ENCODE measurements around the gene CDC42SE2.
A peak's percentile ranks its signal among the peaks of the same experiment; 100 is the strongest.
"Not testable (repeated sequence)": the region's sequence is repeated elsewhere in the genome, so short reads cannot be mapped to it uniquely, and the experiment has no call there.

The CDC42SE2 gene

DNA sequence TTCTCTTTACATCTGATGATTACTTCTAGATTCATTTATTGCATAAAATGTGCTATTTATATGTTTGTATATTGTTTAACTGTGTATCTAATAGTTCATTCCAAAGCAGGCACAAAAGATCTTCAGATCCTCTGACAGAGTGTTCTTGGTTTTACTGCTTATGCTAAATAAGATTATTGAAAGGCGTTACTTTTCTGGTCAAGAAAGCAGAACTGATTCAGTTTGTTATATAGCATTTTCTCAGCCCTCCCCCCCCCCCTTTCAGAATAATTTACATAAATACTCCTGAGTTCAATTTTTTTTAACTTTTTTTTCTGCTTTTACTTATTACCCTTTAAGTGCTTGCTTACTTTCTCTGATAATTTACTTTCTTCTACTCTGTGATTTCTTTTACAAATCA lies 15.4 kb downstream of the CDC42SE2 start:
- DNase-seq: no peak

DNA sequence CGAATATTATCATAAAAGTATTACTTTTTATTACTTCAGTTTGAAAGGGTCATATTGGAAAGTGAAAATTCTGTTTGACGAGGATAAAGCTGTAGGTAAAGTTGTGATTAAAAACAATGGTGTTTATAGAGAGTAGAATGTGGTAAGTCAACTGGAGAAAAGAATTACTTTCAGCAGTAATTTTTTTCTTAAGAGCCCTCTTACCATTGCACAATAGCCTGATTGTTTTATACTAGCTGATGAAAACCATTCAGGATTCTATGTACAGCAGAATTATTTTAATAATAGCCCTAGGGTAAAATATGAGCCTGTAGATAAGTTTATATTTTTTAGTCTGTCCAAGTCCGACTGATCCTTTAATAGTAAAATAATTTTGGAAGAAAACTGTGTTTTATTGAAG lies 16.6 kb downstream of the CDC42SE2 start:
- no peak for DNase-seq

DNA sequence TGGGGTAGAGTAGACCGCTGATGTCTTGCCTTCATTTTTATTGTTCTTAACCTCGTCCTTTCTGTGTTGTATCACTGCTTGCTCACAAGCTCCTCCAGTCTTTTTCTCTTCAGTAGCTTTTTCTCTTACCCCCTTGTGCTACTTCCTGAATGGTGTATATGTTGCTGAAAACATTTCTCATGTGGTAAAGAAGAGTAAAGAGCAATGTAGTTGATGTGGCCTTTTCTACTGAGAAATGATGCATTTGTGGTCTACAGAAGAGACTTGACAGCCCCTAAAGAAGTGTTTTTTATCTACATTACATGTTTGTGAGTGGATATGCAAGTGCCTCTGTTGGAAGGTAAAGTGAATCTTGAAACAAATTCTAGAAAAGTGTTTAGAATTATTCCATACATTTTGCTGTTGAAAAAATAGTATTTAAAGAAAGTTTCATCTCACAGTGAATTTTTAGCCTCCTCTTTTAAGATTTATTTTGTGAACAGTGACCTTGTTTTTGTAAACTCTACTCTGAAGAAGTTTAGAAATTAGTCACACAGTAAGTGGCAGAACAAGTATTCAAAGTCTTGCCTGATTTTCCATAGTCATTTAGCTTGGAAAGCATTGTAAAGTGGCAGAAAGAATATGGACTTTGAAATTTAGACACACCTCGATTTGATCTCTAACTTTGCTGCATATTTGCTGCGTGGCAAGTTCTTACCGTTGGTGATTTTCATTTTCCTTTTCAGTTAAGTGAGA lies 17.4 kb downstream of the CDC42SE2 start:
- no peak for DNase-seq

DNA sequence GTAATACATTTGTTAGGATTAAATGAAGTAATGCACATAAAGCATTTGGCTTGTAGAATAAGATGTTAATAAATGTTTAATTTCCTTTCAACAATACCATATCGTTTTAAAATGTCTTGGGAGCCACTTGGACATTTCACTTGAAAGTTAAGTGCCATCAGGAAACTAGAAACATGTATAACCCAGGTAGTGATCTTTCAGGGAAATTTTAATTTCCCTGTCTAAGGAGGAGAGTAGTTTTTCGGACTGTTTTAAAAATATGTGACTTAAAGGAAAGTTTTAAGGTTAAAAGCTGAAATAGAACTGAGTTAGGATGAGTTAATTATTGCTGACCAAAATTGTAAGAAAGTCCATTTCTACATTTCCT lies 18.0 kb downstream of the CDC42SE2 start:
- no peak for DNase-seq

DNA sequence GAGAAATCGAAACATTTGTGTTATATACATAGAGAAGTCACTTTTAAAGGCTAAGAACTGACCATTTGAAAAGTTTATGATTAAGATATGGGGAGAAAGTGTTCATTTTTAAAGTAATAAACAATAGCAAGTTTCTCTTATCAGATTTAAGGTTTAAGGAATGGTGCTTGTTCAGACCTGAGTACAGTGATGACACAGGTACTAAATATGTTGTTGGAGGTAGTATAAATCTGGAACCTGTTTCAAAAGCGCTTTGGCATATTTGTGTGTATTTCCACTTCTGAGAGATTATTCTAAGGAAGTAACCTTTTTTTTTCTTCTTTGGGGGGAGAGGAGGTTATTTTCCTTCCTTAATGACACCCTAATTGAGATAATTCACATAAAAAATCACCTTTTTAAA lies 18.4 kb downstream of the CDC42SE2 start:
- no peak for DNase-seq

DNA sequence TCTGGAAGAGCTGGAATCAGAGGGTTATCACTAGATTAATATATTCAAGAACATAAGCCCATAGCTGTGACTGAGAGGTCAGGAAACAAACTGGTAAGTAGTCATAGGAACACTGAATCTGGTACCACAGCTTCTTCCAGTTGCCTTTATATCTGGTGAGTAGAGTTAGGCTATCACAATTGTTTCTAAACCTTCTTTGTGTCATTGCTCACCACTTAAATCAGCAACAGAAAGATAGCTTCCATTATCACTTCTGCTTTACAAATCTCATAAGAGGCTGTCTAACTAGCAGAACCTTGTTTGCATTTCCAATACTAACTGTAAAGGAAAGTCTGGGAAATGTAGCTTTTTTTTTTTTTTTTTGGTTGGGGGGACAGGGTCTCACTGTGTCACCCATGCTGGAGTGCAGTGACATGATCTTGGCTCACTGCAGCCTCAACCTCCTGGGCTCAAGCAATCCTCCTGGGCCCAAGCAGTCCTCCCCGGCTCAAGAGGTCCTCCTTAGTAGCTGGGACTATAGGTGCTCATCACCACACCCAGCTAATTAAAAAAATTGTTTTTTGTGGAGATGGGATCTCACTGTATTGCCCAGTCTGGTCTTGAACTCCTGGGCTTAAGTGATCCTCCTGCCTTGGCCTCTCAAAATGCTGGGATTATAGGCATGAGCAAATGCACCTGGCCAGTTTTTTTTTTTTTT lies 22.0 kb downstream of the CDC42SE2 start:
- no peak for DNase-seq

DNA sequence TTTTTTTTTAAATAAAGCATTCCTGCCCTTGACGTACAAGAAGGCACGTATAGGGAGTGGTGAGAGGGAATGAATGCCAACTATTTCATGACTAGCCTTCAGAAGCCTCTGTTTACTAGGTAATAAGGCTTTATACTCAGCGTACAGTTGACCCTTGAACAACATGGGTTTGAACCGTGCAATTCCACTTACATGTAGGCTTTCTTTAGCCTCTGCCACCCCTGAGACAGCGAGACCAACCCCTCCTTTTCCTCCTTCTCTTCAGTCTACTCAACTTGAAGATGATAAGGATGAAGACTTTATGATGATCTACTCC lies 22.5 kb downstream of the CDC42SE2 start:
- DNase-seq: no peak

DNA sequence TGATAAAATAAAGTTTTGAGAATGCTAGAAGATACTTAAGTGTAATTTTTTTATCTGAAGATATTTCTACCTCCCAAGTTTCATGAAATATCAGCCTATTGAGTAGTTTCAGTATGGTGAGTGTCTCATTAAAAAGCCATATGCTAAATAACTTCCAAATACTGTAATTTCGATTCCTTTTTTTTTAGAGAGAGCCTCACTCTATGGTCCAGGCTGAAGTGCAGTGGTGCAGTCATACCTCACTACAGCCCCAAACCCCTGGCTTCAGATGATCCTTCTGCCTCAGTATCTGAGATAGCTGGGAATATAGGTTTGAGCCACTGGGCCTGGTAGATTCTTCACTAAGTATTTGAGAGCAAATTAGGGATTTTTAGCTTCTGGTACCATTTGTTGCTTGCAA lies 24.5 kb downstream of the CDC42SE2 start:
- DNase-seq: no peak

DNA sequence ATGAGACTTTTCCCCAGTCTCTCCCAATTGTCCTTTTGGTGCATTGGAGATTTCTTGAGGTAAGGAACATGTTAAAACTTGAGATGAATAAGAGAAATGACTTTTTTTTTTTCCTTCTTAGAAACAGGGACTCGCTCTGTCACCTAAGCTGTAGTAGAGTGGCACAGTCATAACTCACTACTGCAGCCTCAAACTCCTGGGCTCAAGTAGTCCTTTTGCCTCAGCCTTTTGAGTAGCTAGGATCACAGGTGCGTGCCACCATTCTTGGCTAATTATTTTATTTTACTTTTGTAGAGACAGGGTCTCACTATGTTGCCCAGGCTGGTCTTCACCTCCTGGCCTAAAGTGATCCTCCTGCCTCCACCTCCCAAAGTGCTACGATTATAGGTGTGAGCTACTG lies 25.9 kb downstream of the CDC42SE2 start:
- no peak for DNase-seq

DNA sequence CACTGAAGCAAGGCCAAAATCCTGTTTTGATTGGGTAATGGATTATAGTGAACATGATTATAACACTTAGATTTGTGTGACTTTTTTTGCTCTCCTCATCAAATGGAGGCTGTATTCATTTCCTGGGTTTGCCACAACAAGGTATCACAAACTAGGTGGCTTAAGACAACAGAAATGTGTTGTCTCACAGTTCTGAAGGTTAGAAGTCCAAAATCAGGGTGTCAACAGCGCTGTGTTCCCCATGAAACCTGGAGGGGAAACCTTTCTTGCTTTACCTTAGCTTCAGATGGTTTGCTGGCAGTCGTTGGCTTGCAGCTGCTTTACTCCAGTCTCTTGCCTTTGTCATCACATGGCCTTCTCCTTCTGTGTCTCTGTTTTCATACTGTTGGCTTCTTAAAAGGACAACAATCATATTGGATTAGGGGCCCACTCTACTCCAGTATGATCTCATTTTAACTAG lies 32.4 kb downstream of the CDC42SE2 start:
- DNase-seq: no peak

DNA sequence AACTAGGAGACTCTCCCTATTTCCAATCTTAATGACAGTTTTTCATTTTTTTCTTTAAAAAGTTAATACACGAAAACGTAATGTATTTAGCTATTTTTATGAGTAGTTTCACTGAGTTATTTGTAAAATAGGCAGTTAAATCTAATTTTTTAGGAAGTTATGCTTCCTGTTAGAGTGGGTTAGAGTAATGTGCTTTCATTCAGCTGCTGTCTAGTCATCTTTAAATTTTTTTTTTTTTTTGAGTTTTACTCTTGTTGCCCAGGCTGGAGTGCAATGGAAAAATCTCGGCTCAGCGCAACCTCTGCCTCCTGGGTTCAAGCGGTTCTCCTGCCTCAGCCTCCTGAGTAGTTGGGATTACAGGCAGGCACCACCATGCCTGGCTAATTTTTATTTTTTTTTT lies 34.0 kb downstream of the CDC42SE2 start:
- DNase-seq: peak in 1 of 2 donors; percentile 56

DNA sequence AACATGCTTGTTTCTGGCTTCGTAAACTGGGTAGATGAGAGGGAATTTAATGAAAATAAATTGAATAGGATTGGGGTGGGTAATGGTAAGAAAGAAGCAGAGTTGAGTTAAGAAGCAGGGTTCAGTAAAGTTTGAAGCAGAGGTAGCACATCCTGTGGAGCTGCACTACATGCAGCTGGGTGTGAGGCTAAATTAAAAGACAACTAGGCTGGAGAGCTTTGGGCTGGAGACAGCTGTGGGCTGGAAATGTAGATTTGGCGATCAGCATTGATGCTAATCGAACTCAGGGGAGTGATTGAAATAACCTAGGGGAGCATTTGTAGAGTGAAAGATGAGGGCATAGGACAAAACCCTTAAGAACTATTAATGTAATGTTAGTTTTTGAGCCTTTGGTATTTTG lies 35.6 kb downstream of the CDC42SE2 start:
- DNase-seq: no peak

DNA sequence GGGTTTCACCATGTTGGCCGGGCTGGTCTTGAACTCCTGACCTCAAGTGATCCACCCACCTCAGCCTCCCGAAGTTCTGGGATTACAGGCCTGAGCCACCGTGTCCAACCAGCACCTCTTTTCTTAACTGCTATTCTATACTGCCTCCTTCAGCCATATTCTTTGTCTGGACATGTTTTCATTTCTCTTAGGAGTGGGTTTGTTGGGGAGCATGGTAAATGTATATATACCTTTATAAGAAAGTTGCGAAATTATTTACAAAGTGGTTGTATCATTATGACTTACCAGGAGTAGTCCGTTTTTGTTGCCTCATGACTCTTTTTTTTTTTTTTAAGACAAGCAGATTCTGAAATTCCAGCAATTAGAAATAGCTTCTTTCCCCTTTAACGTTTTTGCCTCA lies 38.7 kb downstream of the CDC42SE2 start:
- DNase-seq: no peak

DNA sequence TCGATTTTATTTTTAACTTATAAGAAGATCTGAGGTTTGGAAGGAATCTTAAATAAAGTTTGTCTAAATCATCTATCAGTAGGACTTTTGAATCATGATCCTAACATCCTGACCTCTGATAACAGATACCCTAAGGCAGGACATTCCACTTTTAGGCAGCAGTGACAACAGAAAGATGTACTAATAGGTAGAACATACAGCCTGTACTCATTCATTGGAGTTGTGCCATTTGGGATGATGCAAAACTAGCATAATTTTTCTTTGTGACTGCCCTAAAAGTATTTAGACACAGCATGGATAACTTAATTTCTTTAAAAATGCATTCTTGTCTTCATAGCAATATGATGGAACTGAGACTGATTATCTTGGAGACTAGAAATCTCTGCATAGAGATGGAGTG lies 39.7 kb downstream of the CDC42SE2 start:
- no peak for DNase-seq

DNA sequence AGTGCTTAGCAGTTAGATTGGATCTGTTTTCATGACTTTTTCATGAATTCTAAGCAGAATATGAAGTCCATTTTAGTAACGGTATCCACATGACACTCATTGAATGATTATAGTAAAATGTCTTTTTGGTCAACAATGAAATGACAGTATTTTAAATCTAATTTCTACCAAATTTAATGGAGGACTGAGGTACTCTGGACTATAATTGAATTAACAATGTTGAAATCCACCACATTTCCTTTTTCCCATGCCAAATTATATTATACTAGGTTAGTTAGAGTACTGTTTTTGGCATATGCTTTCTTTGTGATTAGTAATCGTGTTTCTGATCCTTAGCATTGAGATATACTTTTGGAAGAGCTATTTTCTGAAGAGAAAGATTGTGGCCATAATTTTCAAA lies 40.6 kb downstream of the CDC42SE2 start:
- DNase-seq: no peak

DNA sequence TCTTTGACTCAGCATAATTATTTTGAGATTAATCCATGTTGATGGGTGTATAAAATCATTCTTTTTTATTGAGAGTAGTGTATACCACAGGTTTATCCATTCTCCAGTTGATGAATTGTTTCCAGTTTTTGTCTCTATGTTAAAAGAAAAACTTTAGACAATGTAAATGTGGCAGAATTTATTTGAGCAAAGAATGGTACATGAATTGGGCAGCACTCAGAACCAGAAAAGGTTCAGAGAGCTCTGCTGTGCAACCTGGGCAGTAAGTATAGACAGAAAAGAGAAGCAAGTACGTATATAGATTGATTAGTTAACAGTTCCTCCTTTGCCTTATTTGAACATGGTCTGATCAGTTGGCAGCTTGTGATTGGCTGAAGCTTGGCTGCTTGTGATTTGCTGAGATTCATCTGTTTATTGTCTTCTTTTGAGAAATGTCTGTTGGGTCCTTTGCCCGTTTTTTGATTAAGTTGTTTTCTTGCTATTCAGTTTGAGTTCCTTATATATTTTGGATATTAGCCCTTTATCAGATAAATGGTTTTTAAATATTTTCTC lies 41.4 kb downstream of the CDC42SE2 start:
- DNase-seq: no peak

DNA sequence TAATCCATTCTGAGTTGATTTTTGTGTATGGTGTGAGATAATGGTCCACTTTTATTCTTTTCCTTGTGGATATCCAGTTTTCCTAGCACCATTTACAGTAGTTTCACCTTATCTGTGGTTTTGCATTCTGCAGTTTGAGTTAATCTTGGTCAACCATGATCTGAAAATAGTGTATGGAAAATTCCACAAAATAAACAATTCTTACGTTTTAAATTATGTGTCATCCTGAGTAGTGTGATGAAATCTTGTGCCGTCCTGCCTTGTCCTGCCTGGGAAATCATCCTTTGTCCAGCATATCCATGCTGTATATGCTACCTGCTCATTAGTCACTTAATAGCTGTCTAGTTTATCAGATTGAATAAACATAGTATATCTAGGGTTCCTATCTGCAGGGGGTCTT lies 42.1 kb downstream of the CDC42SE2 start:
- DNase-seq: no peak

DNA sequence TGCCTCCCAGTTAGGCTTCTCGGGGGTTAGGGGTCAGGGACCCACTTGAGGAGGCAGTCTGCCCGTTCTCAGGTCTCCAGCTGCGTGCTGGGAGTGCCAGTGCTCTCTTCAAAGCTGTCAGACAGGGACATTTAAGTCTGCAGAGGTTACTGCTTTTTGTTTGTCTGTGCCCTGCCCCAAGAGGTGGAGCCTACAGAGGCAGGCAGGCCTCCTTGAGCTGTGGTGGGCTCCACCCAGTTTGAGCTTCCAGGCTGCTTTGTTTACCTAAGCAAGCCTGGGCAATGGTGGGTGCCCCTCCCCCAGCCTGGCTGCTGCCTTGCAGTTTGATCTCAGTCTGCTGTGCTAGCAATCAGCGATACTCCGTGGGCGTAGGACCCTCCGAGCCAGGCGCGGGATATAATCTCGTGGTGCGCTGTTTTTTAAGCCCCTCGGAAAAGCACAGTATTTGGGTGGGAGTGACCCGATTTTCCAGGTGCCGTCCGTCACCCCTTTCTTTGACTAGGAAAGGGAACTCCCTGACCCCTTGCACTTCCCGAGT lies 48.5 kb downstream of the CDC42SE2 start:
- not testable (repeated sequence) for DNase-seq

DNA sequence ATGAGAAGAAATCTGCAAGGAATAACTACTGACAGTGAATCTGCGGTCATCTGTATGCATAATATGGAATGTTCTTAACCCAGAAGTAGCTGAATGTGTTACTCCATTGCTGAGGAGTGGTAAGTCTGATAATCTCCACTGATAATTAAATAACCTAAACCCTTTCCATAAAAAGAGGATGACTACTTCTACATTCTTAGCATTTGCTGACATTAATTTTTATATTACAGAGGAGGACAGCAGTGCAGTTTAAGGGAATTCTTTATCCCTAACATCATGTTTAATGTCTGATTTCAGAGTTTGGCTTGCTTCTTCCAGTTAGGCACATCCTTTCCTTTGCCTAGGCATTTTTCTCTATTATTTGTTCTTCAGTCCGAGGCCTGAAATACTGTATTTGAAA lies 52.2 kb downstream of the CDC42SE2 start:
- DNase-seq: no peak

DNA sequence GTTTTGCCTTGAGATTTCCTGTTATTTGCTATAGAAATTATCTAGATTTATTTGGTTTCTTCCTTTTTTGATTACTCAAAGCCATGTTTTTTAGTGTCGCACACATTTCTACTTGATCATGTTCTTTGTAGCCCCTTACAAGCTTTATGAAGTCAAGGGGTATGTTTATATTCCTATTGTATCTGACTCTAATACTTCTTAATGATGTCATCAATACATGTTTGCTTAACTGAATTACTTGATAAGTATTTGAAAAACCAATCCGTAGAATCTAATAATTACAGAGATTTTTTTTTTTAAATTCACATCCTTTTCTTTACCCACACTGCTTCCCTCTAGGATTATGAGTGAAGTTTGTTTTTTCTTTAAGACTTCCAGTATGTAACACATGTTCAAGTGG lies 53.0 kb downstream of the CDC42SE2 start:
- DNase-seq: no peak

DNA sequence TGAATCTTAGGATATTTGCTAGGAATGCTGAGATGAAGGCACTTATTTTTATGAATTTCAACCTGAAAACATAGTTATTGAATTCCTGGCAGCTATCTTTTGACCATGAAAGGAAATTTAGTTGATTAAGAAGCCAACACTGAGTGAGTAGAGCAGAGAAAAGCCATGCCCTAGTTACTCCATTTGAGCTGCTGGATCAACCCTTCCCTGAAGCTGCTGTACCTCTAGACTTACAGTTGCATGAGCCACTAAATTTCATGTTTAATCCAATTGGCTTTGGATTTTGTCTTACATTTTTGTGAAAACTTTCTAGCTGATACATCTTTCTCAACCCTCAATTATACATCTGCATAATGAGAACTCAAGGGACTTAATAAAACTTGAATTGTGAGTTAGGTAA lies 54.6 kb downstream of the CDC42SE2 start:
- no peak for DNase-seq

DNA sequence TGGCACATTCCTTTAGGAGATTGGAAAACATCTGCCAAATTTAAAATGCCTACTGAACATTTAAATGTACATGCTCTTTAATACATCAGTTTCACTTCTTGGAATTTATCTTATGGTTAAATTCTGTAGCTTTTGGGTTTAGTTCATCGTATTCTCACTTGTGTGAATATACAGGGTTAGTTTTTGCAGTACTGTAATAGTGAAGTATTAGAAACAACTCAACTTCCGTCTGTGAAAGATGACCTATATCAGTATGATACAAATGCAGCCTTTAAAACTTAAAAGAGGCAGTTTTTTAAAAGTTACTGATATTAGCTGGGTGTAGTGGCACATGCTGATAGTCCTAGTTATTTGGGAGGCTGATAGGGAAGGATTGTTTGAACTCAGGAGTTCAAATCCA lies 57.2 kb downstream of the CDC42SE2 start:
- no peak for DNase-seq

DNA sequence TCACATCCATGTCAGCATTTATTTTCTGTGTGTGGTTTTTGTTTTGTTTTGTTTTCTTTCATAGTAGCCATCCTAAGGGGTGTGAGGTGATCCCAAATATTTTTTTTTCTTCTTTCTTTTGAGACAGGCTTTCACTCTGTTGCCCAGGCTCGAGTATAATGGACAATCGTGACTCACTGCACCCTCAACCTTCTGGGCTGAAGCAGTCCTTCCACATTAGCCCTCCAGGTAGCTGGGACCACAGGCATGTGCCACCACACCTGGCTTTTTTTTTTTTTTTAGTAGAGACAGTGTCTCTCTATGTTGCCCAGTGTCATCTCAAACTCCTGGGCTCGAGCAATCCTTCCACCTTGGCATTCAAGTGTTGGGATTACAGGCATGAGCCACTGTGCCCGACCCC lies 59.1 kb downstream of the CDC42SE2 start:
- DNase-seq: no peak

DNA sequence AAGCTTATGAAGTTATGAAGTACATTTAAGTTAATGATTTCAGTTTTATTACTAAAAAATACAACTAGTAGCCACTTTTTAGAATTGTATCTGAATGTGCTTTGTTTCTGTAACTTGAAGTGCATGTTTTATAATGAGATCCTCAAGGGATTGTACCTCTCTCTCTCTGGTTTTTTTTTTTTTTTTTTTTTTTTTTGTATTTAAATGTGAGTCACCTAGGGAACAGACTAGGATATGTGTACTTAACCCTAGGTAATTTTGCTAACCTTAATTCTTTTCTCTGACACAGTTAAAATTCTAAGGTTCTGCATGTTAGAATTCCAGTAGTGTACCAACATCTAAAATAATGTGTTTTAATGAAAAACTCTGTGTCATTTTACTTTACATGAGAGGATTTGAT lies 59.5 kb downstream of the CDC42SE2 start:
- DNase-seq: no peak
